Muscle layer of colon (tissue), 2 donors: ENCODE data around the gene SLAMF1.
"Not testable (repeated sequence)": the region's sequence is repeated elsewhere in the genome, so short reads cannot be mapped to it uniquely, and the experiment has no call there.

Experiments
- H3K27ac ChIP-seq: one replicate; pipeline ENCODE4 v1.7.0; 2013; ENCODE audit warnings: low read depth, mild to moderate bottlenecking, low read length, moderate library complexity
- H3K27me3 ChIP-seq, 2 donors: one replicate each; pipeline ENCODE4 v1.7.0; 2013; ENCODE audit warnings: low read length in 2 of 2, mild to moderate bottlenecking in 2 of 2; ENCODE audit not compliant: insufficient read depth in 2 of 2, control insufficient read depth in 1 of 2
- H3K36me3 ChIP-seq: one replicate; pipeline ENCODE4 v1.7.0; 2013; ENCODE audit warnings: mild to moderate bottlenecking, low read length; ENCODE audit not compliant: insufficient read depth
- H3K4me1 ChIP-seq: one replicate; pipeline ENCODE4 v1.7.0; 2013; ENCODE audit warnings: mild to moderate bottlenecking, low read length; ENCODE audit not compliant: insufficient read depth
- H3K4me3 ChIP-seq, 2 donors: one replicate each; pipeline ENCODE4 v1.7.0; 2013; ENCODE audit warnings: low read length in 2 of 2, low read depth in 1 of 2, mild to moderate bottlenecking in 1 of 2, moderate library complexity in 1 of 2
- H3K9ac ChIP-seq: one replicate; pipeline ENCODE4 v1.7.0; 2013; ENCODE audit warnings: low read length
- H3K9me3 ChIP-seq: one replicate; pipeline ENCODE4 v1.7.0; 2013; ENCODE audit warnings: mild to moderate bottlenecking, low read length
- donor health status: abdominal sarcoma.
- donor health status: Adenocarcinoma of cecum.

The SLAMF1 gene

GRCh38 chr1:160562745-160563144, 84.1 kb downstream of the SLAMF1 start:
- not testable (repeated sequence) for H3K27me3 ChIP-seq, H3K9ac ChIP-seq, H3K36me3 ChIP-seq, H3K9me3 ChIP-seq, H3K27ac ChIP-seq, H3K4me1 ChIP-seq, H3K4me3 ChIP-seq

- H3K27me3 ChIP-seq = no peaks in the 10 kb centered on the region
- no peaks in the 10 kb centered on the region for H3K9me3 ChIP-seq
- no peak overlapping the region for H3K4me3 ChIP-seq
- no peaks in the 10 kb centered on the region for H3K4me1 ChIP-seq
- no peak overlapping the region for H3K27ac ChIP-seq
- H3K36me3 ChIP-seq = no peaks in the 10 kb centered on the region
- no peak overlapping the region for H3K9ac ChIP-seq
Observed at GRCh38 chr1:160560806-160561205, 86.0 kb downstream of the SLAMF1 start.

GRCh38 chr1:160560045-160560705, 86.7 kb downstream of the SLAMF1 start:
- Histone ChIP-seq H3K9ac (no peak overlapping the region), H3K27me3 (no peaks in the 10 kb centered on the region), H3K27ac (no peak overlapping the region), H3K4me1 (no peaks in the 10 kb centered on the region), H3K9me3 (no peaks in the 10 kb centered on the region), H3K36me3 (no peaks in the 10 kb centered on the region), H3K4me3 (no peak overlapping the region)

- H3K4me3 ChIP-seq, H3K9ac ChIP-seq, H3K4me1 ChIP-seq, H3K9me3 ChIP-seq, H3K36me3 ChIP-seq, H3K27me3 ChIP-seq, H3K27ac ChIP-seq: not testable (repeated sequence)
Observed at GRCh38 chr1:160559437-160559836, 87.4 kb downstream of the SLAMF1 start.

GRCh38 chr1:160558660-160559380, 88.0 kb downstream of the SLAMF1 start:
- Histone ChIP-seq H3K4me3 (no peak overlapping the region), H3K27ac (no peak overlapping the region), H3K36me3 (no peaks in the 10 kb centered on the region), H3K9ac (no peak overlapping the region), H3K9me3 (no peaks in the 10 kb centered on the region), H3K27me3 (no peaks in the 10 kb centered on the region), H3K4me1 (no peaks in the 10 kb centered on the region)
